Spleen (tissue), 11 donors: ENCODE results near the gene GRIN1. TPM values are rescaled to one million over a fixed set of nuclear protein-coding genes. Genes with fewer than 3 reads are reported as not detected.

ENCODE experiments used
- DNase-seq: peaks from one replicate; pipeline ENCODE4 v3.0.0-alpha.2; 2020
- H3K27ac ChIP-seq, 8 donors: fragments of 200-600 bp; sonication (generic) in 7 of 8; 1 replicate in 4 of 8; 2 replicates in 4 of 8; pipeline versions ENCODE4 v1.5.0 to v1.8.0; 2016 to 2021; ENCODE audit warnings: inconsistent platforms in 4 of 8, mild to moderate bottlenecking in 4 of 8, moderate library complexity in 1 of 8
- H3K27me3 ChIP-seq, 7 donors: fragments of 200-600 bp; sonication (generic) in 6 of 7; replicated peaks in 1 of 7; 1 replicate in 4 of 7; 2 replicates in 3 of 7; pipeline versions ENCODE4 v1.5.0 to v1.8.0; 2016 to 2021; ENCODE audit warnings: inconsistent platforms in 3 of 7, mild to moderate bottlenecking in 1 of 7
- H3K36me3 ChIP-seq, 6 donors: fragments of 200-600 bp; sonication (generic) in 5 of 6; 1 replicate in 4 of 6; 2 replicates in 2 of 6; pipeline versions ENCODE4 v1.5.0 to v1.8.0; 2016 to 2021; ENCODE audit warnings: inconsistent platforms in 2 of 6
- H3K4me1 ChIP-seq, 6 donors: fragments of 200-600 bp; sonication (generic) in 5 of 6; 1 replicate in 3 of 6; 2 replicates in 3 of 6; pipeline versions ENCODE4 v1.5.0 to v1.8.0; 2016 to 2021; ENCODE audit warnings: inconsistent platforms in 3 of 6
- H3K4me3 ChIP-seq, 8 donors: fragments of 200-600 bp; sonication (generic) in 7 of 8; 1 replicate in 4 of 8; 2 replicates in 4 of 8; pipeline versions ENCODE4 v1.5.0 to v1.8.0; 2016 to 2021; ENCODE audit warnings: inconsistent platforms in 4 of 8, mild to moderate bottlenecking in 4 of 8, moderate library complexity in 2 of 8
- H3K9me3 ChIP-seq, 8 donors: fragments of 200-600 bp; sonication (generic) in 7 of 8; 1 replicate in 4 of 8; 2 replicates in 4 of 8; pipeline versions ENCODE4 v1.5.0 to v1.8.0; 2016 to 2021; ENCODE audit warnings: inconsistent platforms in 4 of 8
- CTCF ChIP-seq, 11 experiments: fragments of 200-600 bp in 7 of 11; fragments of 450-650 bp in 4 of 11; sonication (generic) in 4 of 11; IDR thresholded peaks in 8 of 11; conservative IDR thresholded peaks in 3 of 11; 1 replicate in 7 of 11; 2 replicates in 4 of 11; pipeline versions ENCODE4 v1.4.0 to v1.8.0; 2016 to 2021; ENCODE audit warnings: antibody characterized with exemption in 11 of 11, inconsistent platforms in 4 of 11, mild to moderate bottlenecking in 1 of 11
- POLR2A ChIP-seq, 3 donors: fragments of 450-650 bp; IDR thresholded peaks; one replicate each; pipeline ENCODE4 v1.5.1; 2017; ENCODE audit warnings: antibody characterized with exemption in 3 of 3, mild to moderate bottlenecking in 1 of 3
- POLR2AphosphoS5 ChIP-seq, 3 donors: sonication (generic); formaldehyde crosslinking; IDR thresholded peaks; one replicate each; pipeline ENCODE4 v1.5.1; 2017; ENCODE audit warnings: antibody characterized with exemption in 3 of 3
- WGBS, 5 donors: extraction: QIAGEN DNeasy Blood & Tissue Kit in 3 of 5; methylation state at CpG; one replicate each; pipeline versions ENCODE4 v1.1.5 to v1.1.7; 2013 to 2018; 5-methylcytosine and 5-hydroxymethylcytosine counted together
- intact Hi-C: fragments of 100-400 bp; cut with DNase I; formaldehyde crosslinking; loops from one replicate; pipeline ENCODE4 v1.15.0; 2023; ENCODE audit warnings: low total_unique reads
- polyA plus RNA-seq, 3 donors: library from polyadenylated mRNA; stranded (reverse); fragments of 200-250 nt; gene quantifications; one replicate each; pipeline ENCODE4 v1.2.1, GENCODE V29; 2013
- total RNA-seq, 7 donors: library from RNA; depleted of rRNA in 3 of 7; stranded (reverse); fragments of >200 nt in 3 of 7; fragmentation: NEBNext Ultra II Directional in 4 of 7; extraction: Animal tissue kit (Norgen Biotek cat#: 25700) in 4 of 7; gene quantifications; one replicate each; pipeline versions ENCODE4 v1.1.0 to v1.2.1, GENCODE V29; 2016 to 2021
- donor health status: healthy with polysubstance abuse.
- donor health status: DM: no; HTN: no; CAD: no; lungs with moderate emphysema.
- donor health status: DM: no; HTN: no; CAD: no.
- donor health status: Bipolar disorder and iron deficiency.
- donor health status: healthy.
- donor health status: DM: no; HTN: no; CAD: no.
- donor health status: DM: yes; HTN: yes; CAD: no.

GRIN1 gene
- total and polyA plus RNA-seq, 10 donors = 0.03 to 0.70 (median 0.05) TPM; not detected in 6

- TF ChIP-seq CTCF (IDR thresholded peaks at IDR 0.05 in 8 of 11, conservative IDR thresholded peaks at IDR 0.05 in 3 of 11) (no peak), POLR2A (IDR thresholded peaks at IDR 0.05) (no peak), POLR2AphosphoS5 (IDR thresholded peaks at IDR 0.05) (no peak)
- WGBS, 5 donors = 13 to 21% (median 15%) methylated on average over 3 of the region's 3 CpGs
- Histone ChIP-seq H3K4me3 (peak overlapping the region in 5 of 8 donors; percentile 13 to 89 (median 73)), H3K4me1 (peaks cover 28 to 71% (median 45%) of the 10 kb centered on the region in 6 donors), H3K27me3 (peaks cover 0 to 20% (median 4%) of the 10 kb centered on the region in 7 donors), H3K36me3 (no peaks in the 10 kb centered on the region), H3K27ac (peak overlapping the region; percentile 42 to 85 (median 74)), H3K9me3 (peaks cover 0 to 7% (median 0%) of the 10 kb centered on the region in 8 donors)
- intact Hi-C loops = no loop called here
- no peak for DNase-seq
Measured at GRCh38 chr9:137126786-137127185, 12.2 kb upstream of the GRIN1 start.

GRCh38 chr9:137127301-137128157 is 11.4 kb upstream of the GRIN1 start:
- TF ChIP-seq POLR2AphosphoS5 (IDR thresholded peaks at IDR 0.05) = peak in 1 of 3 donors; percentile 23
- TF ChIP-seq CTCF (IDR thresholded peaks at IDR 0.05 in 8 of 11, conservative IDR thresholded peaks at IDR 0.05 in 3 of 11) = no peak
- H3K27ac ChIP-seq = peak overlapping the region; percentile 42 to 85 (median 74)
- no peaks in the 10 kb centered on the region for H3K36me3 ChIP-seq
- peaks cover 0 to 7% (median 0%) of the 10 kb centered on the region in 8 donors for H3K9me3 ChIP-seq
- WGBS, 5 donors = 4 to 10% (median 10%) methylated on average over 23 to 24 of the region's 24 CpGs
- peaks cover 28 to 64% (median 42%) of the 10 kb centered on the region in 6 donors for H3K4me1 ChIP-seq
- DNase-seq = no peak
- H3K27me3 ChIP-seq = peaks cover 0 to 25% (median 4%) of the 10 kb centered on the region in 7 donors
- peak overlapping the region in 7 of 8 donors; percentile 13 to 89 (median 31) for H3K4me3 ChIP-seq
- intact Hi-C loops = no loop called here

GRCh38 chr9:137128158-137128861 is 10.6 kb upstream of the GRIN1 start:
- Histone ChIP-seq H3K4me1 (peaks cover 28 to 58% (median 41%) of the 10 kb centered on the region in 6 donors), H3K27ac (peak overlapping the region in 4 of 8 donors; percentile 80 to 85 (median 83)), H3K9me3 (peaks cover 0 to 7% (median 0%) of the 10 kb centered on the region in 8 donors), H3K4me3 (peak overlapping the region in 7 of 8 donors; percentile 73 to 89 (median 85)), H3K36me3 (no peaks in the 10 kb centered on the region), H3K27me3 (peaks cover 0 to 33% (median 6%) of the 10 kb centered on the region in 7 donors)
- WGBS, 5 donors = 58 to 68% (median 60%) methylated on average over 19 of the region's 19 CpGs
- intact Hi-C loops = no loop called here
- no peak for DNase-seq
- no peak for TF ChIP-seq CTCF (IDR thresholded peaks at IDR 0.05 in 8 of 11, conservative IDR thresholded peaks at IDR 0.05 in 3 of 11)
- no peak for TF ChIP-seq POLR2A (IDR thresholded peaks at IDR 0.05)
- TF ChIP-seq POLR2AphosphoS5 (IDR thresholded peaks at IDR 0.05) = no peak
